K562 (cell line): ENCODE data around the gene SLC38A1. TPM values are rescaled to one million over a fixed set of nuclear protein-coding genes. Genes with fewer than 3 reads are reported as not detected.

Experiments
- ATAC-seq: fragments of 200-7000 bp; cut with Tn5 transposase; 3 replicates; pipeline ENCODE4 v1.9.1; 2020; ENCODE audit warnings: moderate library complexity
- BruUV-seq: library from RNA; stranded (reverse); fragments of 400-500 nt; replicated peaks from 2 replicates; lab custom pipeline; 2021; lab: Mats Ljungman, UMichigan
- CTCF ChIA-PET: fragments of 300-600 bp; formaldehyde crosslinking; extraction: SDS; loops from one replicate; lab custom pipeline; 2021; ENCODE audit warnings: low intra/inter-chr PET ratio; lab: Yijun Ruan, JAX
- POLR2A ChIA-PET: fragments of 300-600, 350-650 bp; sonication (Branson Sonifier 250); formaldehyde crosslinking; extraction: SDS; loops from one replicate; lab custom pipeline; 2021; ENCODE audit warnings: antibody characterized with exemption, inconsistent platforms; lab: Yijun Ruan, JAX
- DNase-seq, 4 experiments: peaks; one replicate each; pipeline versions ENCODE4 v3.0.0 to v3.0.0-alpha.2; 2011 to 2018; ENCODE audit warnings: low spot score in 3 of 4, mixed read lengths in 3 of 4; ENCODE audit errors: extremely low read depth in 1 of 4
- FAIRE-seq: peaks from 2 replicates; lab custom pipeline; 2011; peaks lifted over from hg19 to GRCh38; lab: Jason Lieb, UNC
- H2AFZ ChIP-seq: 2 replicates; pipeline ENCODE4 v1.6.0; 2011; ENCODE audit warnings: low read depth, low read length, control low read depth, inconsistent platforms
- H3K27ac ChIP-seq: fragments of 200-600 bp; 3 replicates; pipeline ENCODE4 v1.8.0; 2011; ENCODE audit warnings: low read depth, mild to moderate bottlenecking, control low read depth, inconsistent platforms, low read length, moderate library complexity, mixed read lengths; ENCODE audit errors: extremely low read depth
- H3K27me3 ChIP-seq, 2 experiments: fragments of 300-600 bp in 1 of 2; 2 replicates in 1 of 2; 3 replicates in 1 of 2; pipeline versions ENCODE4 v1.6.0 to v1.8.0; 2011; ENCODE audit warnings: inconsistent platforms in 2 of 2, low read length in 2 of 2, mild to moderate bottlenecking in 1 of 2, mixed read lengths in 1 of 2, moderate library complexity in 1 of 2; ENCODE audit not compliant: control insufficient read depth in 2 of 2, insufficient read depth in 2 of 2
- H3K36me3 ChIP-seq: fragments of 300-600 bp; 3 replicates; pipeline ENCODE4 v1.8.0; 2011; ENCODE audit warnings: mild to moderate bottlenecking, low read length, inconsistent platforms; ENCODE audit not compliant: control insufficient read depth, insufficient read depth
- H3K4me1 ChIP-seq, 2 experiments: fragments of 200-600 bp in 1 of 2; replicated peaks in 1 of 2; 2 replicates in 1 of 2; 3 replicates in 1 of 2; pipeline versions ENCODE4 v1.5.1 to v1.8.0; 2011; ENCODE audit warnings: inconsistent platforms in 2 of 2, low read length in 2 of 2, mild to moderate bottlenecking in 1 of 2, mixed read lengths in 1 of 2, moderate library complexity in 1 of 2; ENCODE audit not compliant: control insufficient read depth in 2 of 2, insufficient read depth in 2 of 2
- H3K4me2 ChIP-seq: 2 replicates; pipeline ENCODE4 v1.6.1; 2011; ENCODE audit warnings: low read length, control low read depth, inconsistent platforms, mixed read lengths; ENCODE audit not compliant: insufficient read depth
- H3K4me3 ChIP-seq: fragments of 200-600 bp; sonication (generic), shearing (Covaris generic); 2 replicates; pipeline ENCODE4 v1.5.1; 2016; ENCODE audit warnings: control low read depth, inconsistent platforms
- H3K79me2 ChIP-seq: fragments of 200-600 bp; 3 replicates; pipeline ENCODE4 v1.8.0; 2011; ENCODE audit warnings: low read length, inconsistent platforms; ENCODE audit not compliant: control insufficient read depth, insufficient read depth
- H3K9ac ChIP-seq, 2 experiments: 2 replicates each; pipeline versions ENCODE4 v1.6.0 to v1.6.1; 2011; ENCODE audit warnings: low read depth in 2 of 2, low read length in 2 of 2, control low read depth in 1 of 2, inconsistent platforms in 1 of 2, mild to moderate bottlenecking in 1 of 2, mixed read lengths in 1 of 2; ENCODE audit not compliant: insufficient read depth in 1 of 2
- H3K9me1 ChIP-seq: one replicate; pipeline ENCODE4 v1.6.0; 2011; ENCODE audit warnings: inconsistent platforms, mild to moderate bottlenecking, low read length, moderate library complexity; ENCODE audit not compliant: control insufficient read depth, insufficient read depth
- H3K9me3 ChIP-seq: replicated peaks from 2 replicates; pipeline ENCODE4 v1.5.1; 2011; ENCODE audit warnings: low read depth, low read length, inconsistent platforms; ENCODE audit not compliant: control insufficient read depth, insufficient read depth
- H4K20me1 ChIP-seq: replicated peaks from 2 replicates; pipeline ENCODE4 v1.6.1; 2011; ENCODE audit warnings: low read length, inconsistent platforms, mixed read lengths; ENCODE audit not compliant: control insufficient read depth, insufficient read depth
- ATF6 ChIP-seq: sonication (generic); formaldehyde crosslinking; IDR thresholded peaks from 2 replicates; pipeline ENCODE4 v1.4.0; 2020; ENCODE audit warnings: mild to moderate bottlenecking, missing genetic modification reagents
- C11orf30 ChIP-seq: fragments of 450-650 bp; IDR thresholded peaks from 2 replicates; pipeline ENCODE4 v1.6.1; 2016; ENCODE audit warnings: low read depth, mild to moderate bottlenecking
- CBX1 ChIP-seq: sonication (generic); IDR thresholded peaks from 2 replicates; pipeline ENCODE4 v1.6.1; 2016; ENCODE audit warnings: antibody characterized with exemption, low read depth, mild to moderate bottlenecking
- CHCHD3 ChIP-seq: fragments of 250-450 bp; sonication (Bioruptor Pico); IDR thresholded peaks from 2 replicates; pipeline ENCODE4 v2.1.2; 2022; ENCODE audit warnings: mild to moderate bottlenecking
- GTF2F1 ChIP-seq: IDR thresholded peaks from 2 replicates; pipeline ENCODE4 v1.6.1; 2011; ENCODE audit warnings: low read depth, low read length, improper control_type of control experiment
- HMGXB4 ChIP-seq: sonication (generic); formaldehyde crosslinking; IDR thresholded peaks from 2 replicates; pipeline ENCODE4 v1.8.1; 2023; ENCODE audit warnings: mild to moderate bottlenecking, missing genetic modification reagents
- LCOR ChIP-seq: sonication (generic); formaldehyde crosslinking; IDR thresholded peaks from 2 replicates; pipeline ENCODE4 v1.8.0; 2022; ENCODE audit warnings: mild to moderate bottlenecking, missing genetic modification reagents
- SMARCC2 ChIP-seq: fragments of 450-650 bp; IDR thresholded peaks from 2 replicates; pipeline ENCODE4 v1.6.1; 2017; ENCODE audit warnings: antibody characterized with exemption, moderate library complexity, mild to moderate bottlenecking, low read depth
- TCF7 ChIP-seq: sonication (generic); IDR thresholded peaks from 2 replicates; pipeline ENCODE4 v1.6.1; 2016; ENCODE audit warnings: antibody characterized with exemption, borderline replicate concordance
- ZNF449 ChIP-seq: fragments of 250-450 bp; sonication (Bioruptor Pico); IDR thresholded peaks from 2 replicates; pipeline ENCODE4 v1.8.0; 2022; ENCODE audit warnings: moderate library complexity, mild to moderate bottlenecking, inconsistent platforms
- WGBS: fragments of 100-300 bp; shearing (Covaris generic); methylation state at CpG from one replicate; pipeline ENCODE4 v1.1.6; 2016; ENCODE audit warnings: low coverage, mixed read lengths; ENCODE audit not compliant: insufficient coverage; ENCODE audit errors: missing lambda C conversion rate; 5-methylcytosine and 5-hydroxymethylcytosine counted together
- in situ Hi-C: fragments of 300-500 bp; cut with MboI; formaldehyde crosslinking; loops from 4 replicates; pipeline ENCODE4 v1.15.0; 2018; ENCODE audit warnings: inconsistent platforms, mixed read lengths
- intact Hi-C: fragments of 100-400 bp; cut with micrococcal nuclease; formaldehyde crosslinking; loops from 2 replicates; pipeline ENCODE4 v1.14.2; 2022
- polyA plus RNA-seq, 8 experiments: library from polyadenylated mRNA; depleted of rRNA in 4 of 8; stranded (reverse) in 5 of 8; unstranded in 3 of 8; fragments of >200 nt; fragmentation: Nextera tagmentation in 2 of 8; fragmentation: Illumina TruSeq in 1 of 8; extraction: Ambion mirVana in 2 of 8; extraction: Trizol in 1 of 8; gene quantifications; 2 replicates each; pipeline versions ENCODE4 v1.2.1 to v1.2.3, GENCODE V29; 2011 to 2014; ENCODE audit warnings: inconsistent platforms in 1 of 8, missing spikeins in 1 of 8
- total RNA-seq, 7 experiments: library from RNA; depleted of rRNA in 6 of 7; stranded (reverse); fragments of >200 nt in 6 of 7; fragmentation: Illumina TruSeq in 2 of 7; extraction: Trizol in 2 of 7; gene quantifications; 2 replicates each; pipeline versions ENCODE4 v1.2.1 to v1.2.3, GENCODE V29; 2011 to 2021; ENCODE audit warnings: low replicate concordance in 1 of 7

Gene SLC38A1
- total and polyA plus RNA-seq, 9 of the 15 experiments (the other 6 are each of a cell fraction or from before 2014, with no cell fraction given), result 51.9 to 112 (median 75.0) TPM

GRCh38 chr12:46227616-46228015, 41.2 kb downstream of the SLC38A1 start:
- ChIA-PET CTCF (no interaction called here), POLR2A (interaction anchor here (1.3 kb wide), 2 partner anchors 10 to 13 kb away, joined by 3 to 4 read pairs; no protein-coding TSS in a partner anchor)
- Histone ChIP-seq H3K9me1 (no peaks in the 10 kb centered on the region), H3K4me2 (no peak overlapping the region), H3K4me1 (peaks cover 0 to 2% of the 10 kb centered on the region in 2 experiments; a peak in 2 of 5 replicates), H3K9me3 (no peaks in the 10 kb centered on the region), H3K36me3 (peaks cover 78% of the 10 kb centered on the region), H4K20me1 (0 out of 2 replicates have a peak, but pooled peaks cover 3% of the 10 kb centered on the region), H3K79me2 (peaks cover 26% of the 10 kb centered on the region; the same call in 2 of the 3 replicates), H3K9ac (no peak overlapping the region), H2AFZ (no peak overlapping the region), H3K4me3 (no peak overlapping the region), H3K27me3 (no peaks in the 10 kb centered on the region), H3K27ac (no peak overlapping the region)
- 77% methylated on average over 2 of the region's 2 CpGs for WGBS
- DNase-seq, result no peak
- no peak for TF ChIP-seq CBX1
- TF ChIP-seq CHCHD3 (CRISPR knock-in tag), result no peak
- TF ChIP-seq TCF7, result no peak
- TF ChIP-seq C11orf30, result no peak
- TF ChIP-seq LCOR (CRISPR knock-in tag), result no peak
- no peak for TF ChIP-seq HMGXB4 (CRISPR knock-in tag)
- TF ChIP-seq GTF2F1, result no peak
- no peak for TF ChIP-seq ZNF449 (CRISPR knock-in tag)
- no peak for TF ChIP-seq SMARCC2
- no peak for TF ChIP-seq ATF6 (CRISPR knock-in tag)
- intact Hi-C loops (no loop called here), in situ Hi-C loops (no loop called here)
- no TSS peak for BruUV-seq
- ATAC-seq, result no peak
- no peak for FAIRE-seq
